Measurements from ENCODE around the gene SUPT6H.

Gene SUPT6H

DNA sequence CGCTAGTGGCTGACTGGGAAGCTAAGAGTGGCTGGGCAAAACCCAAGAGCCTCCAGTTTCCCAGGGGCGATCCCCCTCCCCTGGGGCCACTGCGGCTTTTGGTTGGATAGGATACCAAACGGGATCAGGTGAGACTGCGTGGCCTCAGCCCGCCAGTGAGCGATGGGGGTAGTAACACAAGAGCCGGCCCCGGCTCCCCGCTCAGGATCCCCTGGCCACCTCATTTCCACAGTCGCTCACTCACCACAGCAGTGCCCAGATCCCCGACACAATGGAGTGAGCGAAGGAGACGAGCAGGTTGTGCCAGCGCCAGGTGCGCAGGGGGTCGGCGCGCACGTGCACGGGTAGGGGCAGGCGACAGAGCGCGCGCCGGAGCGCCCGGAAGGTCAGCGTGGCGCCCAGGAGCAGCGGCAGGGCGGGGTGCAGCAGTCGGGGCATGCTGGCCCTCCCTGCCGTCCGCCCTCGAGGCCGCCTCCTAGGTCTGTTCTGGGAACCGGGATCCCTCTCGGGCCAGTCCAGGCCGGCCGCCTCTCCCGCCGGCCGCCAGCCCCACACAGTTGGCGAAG, 63.7 kb downstream of the SUPT6H start (continued):
- TF ChIP-seq ZNF157 (tag by site-specific recombination; IDR thresholded peaks at IDR 0.05) (no peak), GLI4 (tag by site-specific recombination; IDR thresholded peaks at IDR 0.05) (peak; percentile 17; the same call in 1 of the 2 replicates), MZF1 (tag by site-specific recombination; IDR thresholded peaks at IDR 0.05; ENCODE audit: borderline replicate concordance) (peak; percentile 91), ZBTB8A (tag by site-specific recombination; IDR thresholded peaks at IDR 0.05) (peak; percentile 80), ZNF394 (tag by site-specific recombination; IDR thresholded peaks at IDR 0.05; ENCODE audit: borderline replicate concordance) (no peak), SP7 (tag by site-specific recombination; IDR thresholded peaks at IDR 0.05) (peak; percentile 39), ZNF521 (tag by site-specific recombination; IDR thresholded peaks at IDR 0.05) (no peak), ZNF660 (tag by site-specific recombination; IDR thresholded peaks at IDR 0.05) (no peak; the same call in none of the 2 replicates), BCL11B (tag by site-specific recombination; IDR thresholded peaks at IDR 0.05; ENCODE audit: low read depth) (peak; percentile 33; the same call in 1 of the 2 replicates), ZBTB1 (tag by site-specific recombination; IDR thresholded peaks at IDR 0.05) (0 out of 2 replicates have a peak, but pooled peaks have one; percentile 73), ZNF202 (tag by site-specific recombination; IDR thresholded peaks at IDR 0.05; ENCODE audit: borderline replicate concordance) (no peak), ZNF221 (tag by site-specific recombination; IDR thresholded peaks at IDR 0.05; ENCODE audit: borderline replicate concordance) (no peak), ZNF560 (tag by site-specific recombination; IDR thresholded peaks at IDR 0.05; ENCODE audit: borderline replicate concordance) (no peak), ZFP37 (tag by site-specific recombination; IDR thresholded peaks at IDR 0.05) (peak; percentile 7; the same call in 1 of the 2 replicates), ZNF37A (tag by site-specific recombination; IDR thresholded peaks at IDR 0.05) (no peak), ZNF654 (tag by site-specific recombination; IDR thresholded peaks at IDR 0.05; ENCODE audit: low read depth) (no peak), OVOL3 (tag by site-specific recombination; IDR thresholded peaks at IDR 0.05) (no peak; the same call in none of the 2 replicates), ZNF214 (tag by site-specific recombination; IDR thresholded peaks at IDR 0.05; ENCODE audit: borderline replicate concordance) (no peak), SP2 (tag by site-specific recombination; IDR thresholded peaks at IDR 0.05) (peak; percentile 38), IKZF3 (tag by site-specific recombination; IDR thresholded peaks at IDR 0.05) (peak; percentile 91), REPIN1 (tag by site-specific recombination; IDR thresholded peaks at IDR 0.05; ENCODE audit: low read depth) (no peak; the same call in 1 of the 2 replicates), KLF16 (tag by site-specific recombination; IDR thresholded peaks at IDR 0.05) (peak; percentile 12; the same call in 1 of the 2 replicates), ZFP69B (tag by site-specific recombination; IDR thresholded peaks at IDR 0.05) (peak; percentile 16)
- TF ChIP-seq, protein P1, sequence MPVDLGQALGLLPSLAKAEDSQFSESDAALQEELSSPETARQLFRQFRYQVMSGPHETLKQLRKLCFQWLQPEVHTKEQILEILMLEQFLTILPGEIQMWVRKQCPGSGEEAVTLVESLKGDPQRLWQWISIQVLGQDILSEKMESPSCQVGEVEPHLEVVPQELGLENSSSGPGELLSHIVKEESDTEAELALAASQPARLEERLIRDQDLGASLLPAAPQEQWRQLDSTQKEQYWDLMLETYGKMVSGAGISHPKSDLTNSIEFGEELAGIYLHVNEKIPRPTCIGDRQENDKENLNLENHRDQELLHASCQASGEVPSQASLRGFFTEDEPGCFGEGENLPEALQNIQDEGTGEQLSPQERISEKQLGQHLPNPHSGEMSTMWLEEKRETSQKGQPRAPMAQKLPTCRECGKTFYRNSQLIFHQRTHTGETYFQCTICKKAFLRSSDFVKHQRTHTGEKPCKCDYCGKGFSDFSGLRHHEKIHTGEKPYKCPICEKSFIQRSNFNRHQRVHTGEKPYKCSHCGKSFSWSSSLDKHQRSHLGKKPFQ (tag by site-specific recombination; IDR thresholded peaks at IDR 0.05): no peak
- TF ChIP-seq, protein P2, sequence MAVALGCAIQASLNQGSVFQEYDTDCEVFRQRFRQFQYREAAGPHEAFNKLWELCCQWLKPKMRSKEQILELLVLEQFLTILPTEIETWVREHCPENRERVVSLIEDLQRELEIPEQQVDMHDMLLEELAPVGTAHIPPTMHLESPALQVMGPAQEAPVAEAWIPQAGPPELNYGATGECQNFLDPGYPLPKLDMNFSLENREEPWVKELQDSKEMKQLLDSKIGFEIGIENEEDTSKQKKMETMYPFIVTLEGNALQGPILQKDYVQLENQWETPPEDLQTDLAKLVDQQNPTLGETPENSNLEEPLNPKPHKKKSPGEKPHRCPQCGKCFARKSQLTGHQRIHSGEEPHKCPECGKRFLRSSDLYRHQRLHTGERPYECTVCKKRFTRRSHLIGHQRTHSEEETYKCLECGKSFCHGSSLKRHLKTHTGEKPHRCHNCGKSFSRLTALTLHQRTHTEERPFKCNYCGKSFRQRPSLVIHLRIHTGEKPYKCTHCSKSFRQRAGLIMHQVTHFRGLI (tag by site-specific recombination; IDR thresholded peaks at IDR 0.05): peak; percentile 54; the same call in 1 of the 2 replicates
- TF ChIP-seq, protein P3, sequence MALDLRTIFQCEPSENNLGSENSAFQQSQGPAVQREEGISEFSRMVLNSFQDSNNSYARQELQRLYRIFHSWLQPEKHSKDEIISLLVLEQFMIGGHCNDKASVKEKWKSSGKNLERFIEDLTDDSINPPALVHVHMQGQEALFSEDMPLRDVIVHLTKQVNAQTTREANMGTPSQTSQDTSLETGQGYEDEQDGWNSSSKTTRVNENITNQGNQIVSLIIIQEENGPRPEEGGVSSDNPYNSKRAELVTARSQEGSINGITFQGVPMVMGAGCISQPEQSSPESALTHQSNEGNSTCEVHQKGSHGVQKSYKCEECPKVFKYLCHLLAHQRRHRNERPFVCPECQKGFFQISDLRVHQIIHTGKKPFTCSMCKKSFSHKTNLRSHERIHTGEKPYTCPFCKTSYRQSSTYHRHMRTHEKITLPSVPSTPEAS (tag by site-specific recombination; IDR thresholded peaks at IDR 0.05): no peak
- TF ChIP-seq, protein P4, sequence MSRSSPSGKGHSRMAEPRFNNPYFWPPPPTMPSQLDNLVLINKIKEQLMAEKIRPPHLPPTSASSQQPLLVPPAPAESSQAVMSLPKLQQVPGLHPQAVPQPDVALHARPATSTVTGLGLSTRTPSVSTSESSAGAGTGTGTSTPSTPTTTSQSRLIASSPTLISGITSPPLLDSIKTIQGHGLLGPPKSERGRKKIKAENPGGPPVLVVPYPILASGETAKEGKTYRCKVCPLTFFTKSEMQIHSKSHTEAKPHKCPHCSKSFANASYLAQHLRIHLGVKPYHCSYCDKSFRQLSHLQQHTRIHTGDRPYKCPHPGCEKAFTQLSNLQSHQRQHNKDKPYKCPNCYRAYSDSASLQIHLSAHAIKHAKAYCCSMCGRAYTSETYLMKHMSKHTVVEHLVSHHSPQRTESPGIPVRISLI (tag by site-specific recombination; IDR thresholded peaks at IDR 0.05): no peak
- TF ChIP-seq, protein P5, sequence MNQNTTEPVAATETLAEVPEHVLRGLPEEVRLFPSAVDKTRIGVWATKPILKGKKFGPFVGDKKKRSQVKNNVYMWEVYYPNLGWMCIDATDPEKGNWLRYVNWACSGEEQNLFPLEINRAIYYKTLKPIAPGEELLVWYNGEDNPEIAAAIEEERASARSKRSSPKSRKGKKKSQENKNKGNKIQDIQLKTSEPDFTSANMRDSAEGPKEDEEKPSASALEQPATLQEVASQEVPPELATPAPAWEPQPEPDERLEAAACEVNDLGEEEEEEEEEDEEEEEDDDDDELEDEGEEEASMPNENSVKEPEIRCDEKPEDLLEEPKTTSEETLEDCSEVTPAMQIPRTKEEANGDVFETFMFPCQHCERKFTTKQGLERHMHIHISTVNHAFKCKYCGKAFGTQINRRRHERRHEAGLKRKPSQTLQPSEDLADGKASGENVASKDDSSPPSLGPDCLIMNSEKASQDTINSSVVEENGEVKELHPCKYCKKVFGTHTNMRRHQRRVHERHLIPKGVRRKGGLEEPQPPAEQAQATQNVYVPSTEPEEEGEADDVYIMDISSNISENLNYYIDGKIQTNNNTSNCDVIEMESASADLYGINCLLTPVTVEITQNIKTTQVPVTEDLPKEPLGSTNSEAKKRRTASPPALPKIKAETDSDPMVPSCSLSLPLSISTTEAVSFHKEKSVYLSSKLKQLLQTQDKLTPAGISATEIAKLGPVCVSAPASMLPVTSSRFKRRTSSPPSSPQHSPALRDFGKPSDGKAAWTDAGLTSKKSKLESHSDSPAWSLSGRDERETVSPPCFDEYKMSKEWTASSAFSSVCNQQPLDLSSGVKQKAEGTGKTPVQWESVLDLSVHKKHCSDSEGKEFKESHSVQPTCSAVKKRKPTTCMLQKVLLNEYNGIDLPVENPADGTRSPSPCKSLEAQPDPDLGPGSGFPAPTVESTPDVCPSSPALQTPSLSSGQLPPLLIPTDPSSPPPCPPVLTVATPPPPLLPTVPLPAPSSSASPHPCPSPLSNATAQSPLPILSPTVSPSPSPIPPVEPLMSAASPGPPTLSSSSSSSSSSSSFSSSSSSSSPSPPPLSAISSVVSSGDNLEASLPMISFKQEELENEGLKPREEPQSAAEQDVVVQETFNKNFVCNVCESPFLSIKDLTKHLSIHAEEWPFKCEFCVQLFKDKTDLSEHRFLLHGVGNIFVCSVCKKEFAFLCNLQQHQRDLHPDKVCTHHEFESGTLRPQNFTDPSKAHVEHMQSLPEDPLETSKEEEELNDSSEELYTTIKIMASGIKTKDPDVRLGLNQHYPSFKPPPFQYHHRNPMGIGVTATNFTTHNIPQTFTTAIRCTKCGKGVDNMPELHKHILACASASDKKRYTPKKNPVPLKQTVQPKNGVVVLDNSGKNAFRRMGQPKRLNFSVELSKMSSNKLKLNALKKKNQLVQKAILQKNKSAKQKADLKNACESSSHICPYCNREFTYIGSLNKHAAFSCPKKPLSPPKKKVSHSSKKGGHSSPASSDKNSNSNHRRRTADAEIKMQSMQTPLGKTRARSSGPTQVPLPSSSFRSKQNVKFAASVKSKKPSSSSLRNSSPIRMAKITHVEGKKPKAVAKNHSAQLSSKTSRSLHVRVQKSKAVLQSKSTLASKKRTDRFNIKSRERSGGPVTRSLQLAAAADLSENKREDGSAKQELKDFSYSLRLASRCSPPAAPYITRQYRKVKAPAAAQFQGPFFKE (tag by site-specific recombination; IDR thresholded peaks at IDR 0.05; ENCODE audit: borderline replicate concordance): no peak
